ENCODE measurements around the gene MCMBP.
A peak's percentile ranks its signal among the peaks of the same experiment; 100 is the strongest.

The MCMBP gene

GRCh38 chr10:119860866-119861607 lies 11.6 kb downstream of the MCMBP start:
- TF ChIP-seq CTCF (IDR thresholded peaks at IDR 0.05; ENCODE audit: low read length): no peak
- no peaks in the 10 kb centered on the region for H3K9me2 ChIP-seq (ENCODE audit: low read depth, low read length)
- H3K4me3 ChIP-seq (ENCODE audit: low read depth, low read length, poor library complexity, severe bottlenecking): no peak overlapping the region
- no peaks in the 10 kb centered on the region for H3K27me3 ChIP-seq (ENCODE audit: insufficient read depth, low read length)
- no peak overlapping the region for H3K27ac ChIP-seq (ENCODE audit: low read depth, low read length, poor library complexity, severe bottlenecking)
- peaks cover 3% of the 10 kb centered on the region; the same call in 1 of the 2 replicates for H4K20me1 ChIP-seq (ENCODE audit: insufficient read depth, low read length)
- no peak overlapping the region for H2AFZ ChIP-seq (ENCODE audit: low read length)
- 0 out of 2 replicates have a peak overlapping the region, but pooled peaks have one; percentile 9 for H3K4me2 ChIP-seq (ENCODE audit: low read length)
- peaks cover 29% of the 10 kb centered on the region for H3K4me1 ChIP-seq (ENCODE audit: insufficient read depth, low read length, severe bottlenecking)
- H3K9me3 ChIP-seq (ENCODE audit: low read length): peaks cover 12% of the 10 kb centered on the region
- H3F3A ChIP-seq (ENCODE audit: insufficient read depth, low read length): peaks cover 6% of the 10 kb centered on the region; the same call in 1 of the 2 replicates
- H3K9ac ChIP-seq (ENCODE audit: low read length): no peak overlapping the region
- H3K36me3 ChIP-seq (ENCODE audit: insufficient read depth, low read length): peaks cover 56% of the 10 kb centered on the region
- peaks cover 73% of the 10 kb centered on the region for H3K79me2 ChIP-seq (ENCODE audit: insufficient read depth, low read length)

DNA sequence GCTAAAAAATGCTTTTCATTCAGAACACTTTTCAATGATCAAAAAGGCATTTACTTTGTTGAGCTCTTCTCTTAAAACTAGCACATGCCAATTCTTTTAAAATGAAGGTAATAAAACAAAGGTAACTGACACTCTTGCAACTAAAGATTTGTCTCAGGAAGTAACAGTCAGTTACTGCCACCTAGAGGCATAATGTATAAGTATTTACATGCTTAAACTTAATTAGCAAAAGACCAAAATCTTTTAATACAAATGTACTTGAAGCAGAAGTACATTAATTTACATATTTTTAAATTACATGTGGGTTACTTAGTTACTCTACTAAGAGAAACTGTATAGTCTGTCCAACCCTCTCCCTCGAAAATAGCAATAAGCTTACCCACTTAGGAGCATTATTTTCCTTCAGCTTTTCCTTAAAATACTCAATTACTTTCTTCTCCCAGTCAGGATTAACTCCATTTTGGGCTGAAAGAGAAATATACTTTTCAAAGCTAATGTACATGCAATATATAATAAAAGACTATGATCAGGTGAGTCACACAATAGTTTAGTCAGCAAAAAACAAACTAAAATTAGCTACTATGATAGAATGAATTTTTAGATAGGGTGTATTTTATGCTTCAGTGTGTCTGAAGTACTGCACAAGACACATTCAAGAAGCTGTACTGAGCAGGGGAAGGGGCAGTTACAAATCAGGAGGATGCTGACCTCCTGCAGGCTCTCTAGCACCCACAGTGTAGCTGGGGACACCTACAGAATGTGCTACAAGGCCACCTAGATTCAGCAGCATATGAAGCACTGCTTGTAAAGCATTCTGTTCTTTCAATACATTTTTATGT lies 13.0 kb downstream of the MCMBP start:
- TF ChIP-seq CTCF (IDR thresholded peaks at IDR 0.05; ENCODE audit: low read length): peak; percentile 70
- TF ChIP-seq EZH2 (IDR thresholded peaks at IDR 0.05; ENCODE audit: borderline replicate concordance, low read length): no peak
- Histone ChIP-seq H3K4me1 (ENCODE audit: insufficient read depth, low read length, severe bottlenecking) (peaks cover 29% of the 10 kb centered on the region), H3K4me3 (ENCODE audit: low read depth, low read length, poor library complexity, severe bottlenecking) (no peak overlapping the region), H3K36me3 (ENCODE audit: insufficient read depth, low read length) (peaks cover 51% of the 10 kb centered on the region), H3K4me2 (ENCODE audit: low read length) (no peak overlapping the region), H3F3A (ENCODE audit: insufficient read depth, low read length) (peaks cover 6% of the 10 kb centered on the region; the same call in 1 of the 2 replicates), H3K9ac (ENCODE audit: low read length) (no peak overlapping the region), H3K27ac (ENCODE audit: low read depth, low read length, poor library complexity, severe bottlenecking) (peak overlapping the region; percentile 17), H3K79me2 (ENCODE audit: insufficient read depth, low read length) (peaks cover 59% of the 10 kb centered on the region), H2AFZ (ENCODE audit: low read length) (no peak overlapping the region), H3K9me2 (ENCODE audit: low read depth, low read length) (no peaks in the 10 kb centered on the region), H4K20me1 (ENCODE audit: insufficient read depth, low read length) (peaks cover 3% of the 10 kb centered on the region; the same call in 1 of the 2 replicates), H3K9me3 (ENCODE audit: low read length) (peaks cover 6% of the 10 kb centered on the region), H3K27me3 (ENCODE audit: insufficient read depth, low read length) (no peaks in the 10 kb centered on the region)

DNA sequence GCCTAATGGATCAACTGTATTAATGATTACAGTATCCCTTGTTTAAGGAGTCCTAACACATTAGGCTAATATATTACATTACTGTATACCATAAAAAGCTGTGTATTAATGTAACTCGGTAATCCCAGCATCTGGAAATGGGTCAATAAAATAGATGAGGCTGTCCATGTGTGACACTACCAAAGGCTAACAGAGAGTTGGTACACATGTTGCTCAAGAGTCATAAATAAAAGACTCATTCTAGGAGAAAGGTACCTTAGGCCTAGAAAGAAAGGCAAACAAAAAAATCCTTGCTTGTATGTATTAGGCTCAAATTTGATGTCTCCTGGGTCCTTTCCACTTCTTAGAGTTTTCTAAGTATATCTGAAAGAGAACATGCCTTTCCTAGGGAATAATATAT lies 14.6 kb downstream of the MCMBP start:
- Histone ChIP-seq H3K27me3 (ENCODE audit: insufficient read depth, low read length) (no peaks in the 10 kb centered on the region), H3K4me3 (ENCODE audit: low read depth, low read length, poor library complexity, severe bottlenecking) (no peak overlapping the region)

More for the DNA sequence above, 14.6 kb downstream of the MCMBP start:
- no peak overlapping the region for H3K4me2 ChIP-seq (ENCODE audit: low read length)
- H3K9me3 ChIP-seq (ENCODE audit: low read length): no peaks in the 10 kb centered on the region
- peaks cover 3% of the 10 kb centered on the region; the same call in 1 of the 2 replicates for H4K20me1 ChIP-seq (ENCODE audit: insufficient read depth, low read length)
- peaks cover 6% of the 10 kb centered on the region; the same call in 1 of the 2 replicates for H3F3A ChIP-seq (ENCODE audit: insufficient read depth, low read length)
- H3K9ac ChIP-seq (ENCODE audit: low read length): no peak overlapping the region
- peaks cover 29% of the 10 kb centered on the region for H3K4me1 ChIP-seq (ENCODE audit: insufficient read depth, low read length, severe bottlenecking)
- H3K9me2 ChIP-seq (ENCODE audit: low read depth, low read length): no peaks in the 10 kb centered on the region
- peaks cover 51% of the 10 kb centered on the region for H3K36me3 ChIP-seq (ENCODE audit: insufficient read depth, low read length)
- no peak for TF ChIP-seq EZH2 (IDR thresholded peaks at IDR 0.05; ENCODE audit: borderline replicate concordance, low read length)
- TF ChIP-seq CTCF (IDR thresholded peaks at IDR 0.05; ENCODE audit: low read length): no peak
- no peak overlapping the region for H3K27ac ChIP-seq (ENCODE audit: low read depth, low read length, poor library complexity, severe bottlenecking)
- H2AFZ ChIP-seq (ENCODE audit: low read length): no peak overlapping the region
- H3K79me2 ChIP-seq (ENCODE audit: insufficient read depth, low read length): peaks cover 43% of the 10 kb centered on the region

All from OCI-LY1 (cell line).